HepG2 (cell line): ENCODE measurements around the gene TUBA4B. TPM values are rescaled to one million over a fixed set of nuclear protein-coding genes. Genes with fewer than 3 reads are reported as not detected.

Experiments used
- ATAC-seq: fragments of 200-7000 bp; cut with Tn5 transposase; 3 replicates; pipeline ENCODE4 v1.9.1; 2020; ENCODE audit warnings: mild to moderate bottlenecking, moderate library complexity
- BruUV-seq: library from RNA; stranded (reverse); fragments of 400-500 nt; replicated peaks from 2 replicates; lab custom pipeline; 2021; lab: Mats Ljungman, UMichigan
- CTCF ChIA-PET: fragments of 300-600 bp; formaldehyde crosslinking; extraction: SDS; loops from one replicate; lab custom pipeline; 2021; ENCODE audit warnings: low total read pairs, inconsistent platforms, low intra/inter-chr PET ratio; lab: Yijun Ruan, JAX
- POLR2A ChIA-PET: fragments of 350-600 bp; sonication (Branson Sonifier 250); formaldehyde crosslinking; loops from one replicate; lab custom pipeline; 2020; ENCODE audit warnings: antibody characterized with exemption, inconsistent platforms; lab: Yijun Ruan, JAX
- DNase-seq: peaks from one replicate; pipeline ENCODE4 v3.0.0-alpha.2; 2015; ENCODE audit warnings: low spot score
- FAIRE-seq: peaks from 3 replicates; lab custom pipeline; 2011; peaks lifted over from hg19 to GRCh38; lab: Jason Lieb, UNC
- H2AFZ ChIP-seq: one replicate; pipeline ENCODE4 v1.6.1; 2011; ENCODE audit warnings: low read length, inconsistent platforms
- H3K27ac ChIP-seq: fragments of 300-600 bp; 3 replicates; pipeline ENCODE4 v1.8.0; 2011; ENCODE audit warnings: mixed run types, mild to moderate bottlenecking, mixed read lengths, low read length, inconsistent platforms; ENCODE audit not compliant: insufficient read depth; ENCODE audit errors: extremely low read length
- H3K27me3 ChIP-seq, 2 experiments: fragments of 200-600 bp in 1 of 2; 2 replicates in 1 of 2; 3 replicates in 1 of 2; pipeline versions ENCODE4 v1.6.0 to v1.8.0; 2011; ENCODE audit warnings: low read length in 2 of 2, mild to moderate bottlenecking in 2 of 2, moderate library complexity in 2 of 2, inconsistent platforms in 1 of 2; ENCODE audit not compliant: insufficient read depth in 2 of 2, control insufficient read depth in 1 of 2
- H3K36me3 ChIP-seq, 2 experiments: fragments of 200-600 bp in 1 of 2; replicated peaks in 1 of 2; 2 replicates in 1 of 2; 3 replicates in 1 of 2; pipeline versions ENCODE4 v1.5.1 to v1.8.0; 2011; ENCODE audit warnings: low read length in 2 of 2, inconsistent platforms in 1 of 2; ENCODE audit not compliant: insufficient read depth in 2 of 2, control insufficient read depth in 1 of 2
- H3K4me1 ChIP-seq: 2 replicates; pipeline ENCODE4 v1.5.1; 2012; ENCODE audit warnings: low read length, inconsistent platforms; ENCODE audit not compliant: insufficient read depth
- H3K4me2 ChIP-seq: 2 replicates; pipeline ENCODE4 v1.6.0; 2011; ENCODE audit warnings: low read depth, low read length, inconsistent platforms
- H3K4me3 ChIP-seq, 3 experiments: fragments of 200-600 bp in 1 of 3; sonication (generic), shearing (Covaris generic) in 1 of 3; replicated peaks in 1 of 3; 2 replicates each; pipeline ENCODE4 v1.5.1; 2011 to 2016; ENCODE audit warnings: low read length in 3 of 3, inconsistent platforms in 2 of 3, low read depth in 2 of 3, mild to moderate bottlenecking in 2 of 3, control low read depth in 1 of 3, mixed read lengths in 1 of 3; ENCODE audit not compliant: insufficient read depth in 1 of 3
- H3K79me2 ChIP-seq: one replicate; pipeline ENCODE4 v1.6.1; 2011; ENCODE audit warnings: low read length, inconsistent platforms; ENCODE audit not compliant: insufficient read depth
- H3K9ac ChIP-seq: 2 replicates; pipeline ENCODE4 v1.6.0; 2011; ENCODE audit warnings: mild to moderate bottlenecking, low read depth, low read length, inconsistent platforms; ENCODE audit not compliant: insufficient read depth
- H3K9me3 ChIP-seq: 2 replicates; pipeline ENCODE4 v1.5.1; 2012; ENCODE audit warnings: mild to moderate bottlenecking, low read length
- H4K20me1 ChIP-seq: 2 replicates; pipeline ENCODE4 v1.6.0; 2011; ENCODE audit warnings: inconsistent platforms, mild to moderate bottlenecking, low read length, moderate library complexity; ENCODE audit not compliant: insufficient read depth
- HIVEP1 ChIP-seq: sonication (generic); formaldehyde crosslinking; IDR thresholded peaks from 2 replicates; pipeline ENCODE4 v1.4.0; 2020; ENCODE audit warnings: mild to moderate bottlenecking, missing genetic modification reagents
- RARG ChIP-seq: sonication (generic); formaldehyde crosslinking; IDR thresholded peaks from 2 replicates; pipeline ENCODE4 v1.4.0; 2020; ENCODE audit warnings: low read depth, mild to moderate bottlenecking, missing genetic modification reagents
- U2AF2 ChIP-seq: fragments of 200-400 bp; formaldehyde crosslinking; IDR thresholded peaks from 2 replicates; pipeline ENCODE4 v1.6.1; 2017; ENCODE audit warnings: low read depth, mild to moderate bottlenecking, low read length
- ZNF550 ChIP-seq: sonication (generic); formaldehyde crosslinking; IDR thresholded peaks from 2 replicates; pipeline ENCODE4 v1.4.0; 2020; ENCODE audit warnings: mild to moderate bottlenecking, missing genetic modification reagents, borderline replicate concordance
- ZNF816 ChIP-seq: sonication (generic); formaldehyde crosslinking; IDR thresholded peaks from 2 replicates; pipeline ENCODE4 v1.8.0; 2022; ENCODE audit warnings: missing genetic modification reagents, mild to moderate bottlenecking, borderline replicate concordance
- ZNF883 ChIP-seq: sonication (generic); formaldehyde crosslinking; IDR thresholded peaks from 2 replicates; pipeline ENCODE4 v1.5.1; 2020; ENCODE audit warnings: mild to moderate bottlenecking, missing genetic modification reagents; ENCODE audit errors: not compliant biosample characterization
- ZSCAN22 ChIP-seq: sonication (generic); formaldehyde crosslinking; IDR thresholded peaks from 2 replicates; pipeline ENCODE4 v1.4.0; 2020; ENCODE audit warnings: mild to moderate bottlenecking, missing genetic modification reagents
- WGBS: methylation state at CpG from one replicate; pipeline ENCODE4 v1.1.6; 2017; ENCODE audit warnings: low lambda C conversion rate; 5-methylcytosine and 5-hydroxymethylcytosine counted together
- in situ Hi-C: cut with HindIII; loops from 2 replicates; pipeline ENCODE4 v1.10.0; 2017; ENCODE audit warnings: low pct_unique_long_range_greater_than_20kb; ENCODE audit not compliant: extremely low pct_ligation_motif_present
- intact Hi-C: fragments of 100-400 bp; cut with micrococcal nuclease; formaldehyde crosslinking; loops from one replicate; pipeline ENCODE4 v1.10.0; 2022; ENCODE audit not compliant: unreplicated experiment
- polyA plus RNA-seq, 8 experiments: library from polyadenylated mRNA; depleted of rRNA in 3 of 8; stranded (reverse) in 7 of 8; unstranded in 1 of 8; fragments of >200 nt; fragmentation: Illumina TruSeq in 4 of 8; extraction: Trizol in 4 of 8; gene quantifications; 2 replicates each; pipeline versions ENCODE4 v1.2.1 to v1.2.3, GENCODE V29; 2011 to 2016; ENCODE audit warnings: low read depth in 4 of 8, missing spikeins in 1 of 8, mixed read lengths in 1 of 8; ENCODE audit not compliant: insufficient read depth in 1 of 8
- total RNA-seq, 5 experiments: library from RNA; depleted of rRNA; stranded (reverse); fragments of >200 nt; fragmentation: Illumina TruSeq; extraction: Trizol; gene quantifications; 2 replicates each; pipeline ENCODE4 v1.2.3, GENCODE V29; 2016; ENCODE audit warnings: low read depth in 1 of 5
- TF ChIP-seq, protein P1 (sequence below): sonication (generic); formaldehyde crosslinking; IDR thresholded peaks from 2 replicates; pipeline ENCODE4 v1.8.1; 2022; ENCODE audit warnings: low read depth, mild to moderate bottlenecking, missing genetic modification reagents
- TF ChIP-seq, protein P2 (sequence below): sonication (generic); formaldehyde crosslinking; IDR thresholded peaks from 2 replicates; pipeline ENCODE4 v1.5.1; 2020; ENCODE audit warnings: mild to moderate bottlenecking, missing genetic modification reagents, borderline replicate concordance

TUBA4B gene
- total and polyA plus RNA-seq, 2 of the 13 experiments (the other 11 are each of a cell fraction or from before 2014, with no cell fraction given), result 0.18 to 0.22 TPM

DNA sequence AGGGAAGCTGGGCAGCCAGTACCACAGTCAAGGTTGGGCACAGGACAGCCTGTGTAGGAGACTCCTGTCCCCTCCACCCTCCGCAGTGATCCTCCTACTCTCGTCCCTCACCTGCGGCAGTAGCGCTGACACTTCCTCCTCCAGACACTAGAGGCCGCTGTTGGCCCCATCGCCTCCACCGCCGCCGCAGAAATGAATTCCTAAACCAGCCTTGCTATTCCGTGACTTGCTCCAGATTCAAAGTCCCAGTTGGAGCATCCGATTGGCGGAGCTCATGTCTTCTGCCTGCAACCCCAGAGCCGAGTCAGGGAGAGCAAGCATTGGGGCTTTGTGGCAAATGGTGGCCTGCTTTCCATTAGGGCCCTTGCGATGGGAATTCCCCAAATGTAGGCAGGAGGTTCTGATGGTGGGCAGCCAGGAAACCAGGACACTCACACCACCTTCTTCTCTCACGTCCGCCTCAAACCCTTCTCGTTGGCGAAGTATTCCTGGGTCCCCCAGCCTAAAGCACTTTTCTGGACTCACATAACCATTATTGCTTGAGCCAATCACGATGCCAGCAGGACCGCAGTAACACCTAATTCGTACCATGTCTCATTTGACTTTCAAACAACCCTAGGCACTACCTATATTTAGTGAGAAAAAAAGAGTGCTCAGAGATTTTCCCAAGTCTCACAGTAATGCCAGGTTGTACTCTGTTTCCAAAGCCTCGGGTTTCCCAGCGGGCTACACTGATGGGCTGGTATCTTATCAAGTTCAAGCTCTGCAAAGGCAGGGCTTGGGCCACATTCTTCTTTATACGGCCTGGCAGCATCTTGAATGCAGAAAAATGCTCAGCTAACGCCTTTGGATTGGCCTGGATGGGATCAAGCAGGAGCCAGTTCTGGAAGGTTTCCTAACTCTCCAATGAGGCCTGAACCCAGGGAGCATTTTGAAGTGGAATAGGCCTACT is 24.9 kb downstream of the TUBA4B start (continued):
- TF ChIP-seq ZSCAN22 (CRISPR knock-in tag) (0 out of 2 replicates have a peak, but pooled peaks have one; percentile 33), HIVEP1 (CRISPR knock-in tag) (peak; percentile 75)
- TF ChIP-seq, protein P1, sequence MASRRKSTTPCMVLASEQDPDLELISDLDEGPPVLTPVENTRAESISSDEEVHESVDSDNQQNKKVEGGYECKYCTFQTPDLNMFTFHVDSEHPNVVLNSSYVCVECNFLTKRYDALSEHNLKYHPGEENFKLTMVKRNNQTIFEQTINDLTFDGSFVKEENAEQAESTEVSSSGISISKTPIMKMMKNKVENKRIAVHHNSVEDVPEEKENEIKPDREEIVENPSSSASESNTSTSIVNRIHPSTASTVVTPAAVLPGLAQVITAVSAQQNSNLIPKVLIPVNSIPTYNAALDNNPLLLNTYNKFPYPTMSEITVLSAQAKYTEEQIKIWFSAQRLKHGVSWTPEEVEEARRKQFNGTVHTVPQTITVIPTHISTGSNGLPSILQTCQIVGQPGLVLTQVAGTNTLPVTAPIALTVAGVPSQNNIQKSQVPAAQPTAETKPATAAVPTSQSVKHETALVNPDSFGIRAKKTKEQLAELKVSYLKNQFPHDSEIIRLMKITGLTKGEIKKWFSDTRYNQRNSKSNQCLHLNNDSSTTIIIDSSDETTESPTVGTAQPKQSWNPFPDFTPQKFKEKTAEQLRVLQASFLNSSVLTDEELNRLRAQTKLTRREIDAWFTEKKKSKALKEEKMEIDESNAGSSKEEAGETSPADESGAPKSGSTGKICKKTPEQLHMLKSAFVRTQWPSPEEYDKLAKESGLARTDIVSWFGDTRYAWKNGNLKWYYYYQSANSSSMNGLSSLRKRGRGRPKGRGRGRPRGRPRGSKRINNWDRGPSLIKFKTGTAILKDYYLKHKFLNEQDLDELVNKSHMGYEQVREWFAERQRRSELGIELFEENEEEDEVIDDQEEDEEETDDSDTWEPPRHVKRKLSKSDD, result 0 out of 2 replicates have a peak, but pooled peaks have one; percentile 15
- TF ChIP-seq, all 625 proteins: peak for 150

DNA sequence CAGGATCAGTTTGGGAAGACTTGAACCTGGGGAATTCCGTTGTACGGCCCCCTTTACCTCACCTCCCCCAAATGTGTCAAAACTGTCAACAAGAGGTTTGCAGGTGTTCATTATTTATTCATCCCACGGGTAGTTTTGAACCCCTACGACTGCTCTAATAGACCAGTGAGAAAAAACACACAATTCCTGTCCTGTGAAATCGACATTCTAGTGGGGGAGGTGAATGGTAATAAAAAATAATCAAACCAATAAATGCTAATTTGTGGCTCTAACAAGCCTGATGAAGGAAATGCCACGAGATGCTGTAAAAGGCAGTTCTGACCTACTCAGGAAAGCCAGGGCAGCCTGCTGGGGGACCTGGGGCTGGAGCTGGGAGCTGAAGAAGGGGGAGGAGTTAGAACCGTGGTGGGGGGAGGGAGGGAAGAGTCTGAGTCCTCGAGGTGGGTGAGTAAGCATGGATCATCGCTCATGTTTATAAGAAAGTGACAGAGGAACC is 25.7 kb downstream of the TUBA4B start:
- in situ Hi-C loops, result no loop called here
- no peak for FAIRE-seq
- peak overlapping the region; percentile 66 for H2AFZ ChIP-seq
- TF ChIP-seq ZNF883 (CRISPR knock-in tag), result peak; percentile 18
- TF ChIP-seq U2AF2, result no peak
- TF ChIP-seq ZNF816, result 0 out of 2 replicates have a peak, but pooled peaks have one; percentile 17
- no peak for TF ChIP-seq ZNF550
- TF ChIP-seq, protein P2, sequence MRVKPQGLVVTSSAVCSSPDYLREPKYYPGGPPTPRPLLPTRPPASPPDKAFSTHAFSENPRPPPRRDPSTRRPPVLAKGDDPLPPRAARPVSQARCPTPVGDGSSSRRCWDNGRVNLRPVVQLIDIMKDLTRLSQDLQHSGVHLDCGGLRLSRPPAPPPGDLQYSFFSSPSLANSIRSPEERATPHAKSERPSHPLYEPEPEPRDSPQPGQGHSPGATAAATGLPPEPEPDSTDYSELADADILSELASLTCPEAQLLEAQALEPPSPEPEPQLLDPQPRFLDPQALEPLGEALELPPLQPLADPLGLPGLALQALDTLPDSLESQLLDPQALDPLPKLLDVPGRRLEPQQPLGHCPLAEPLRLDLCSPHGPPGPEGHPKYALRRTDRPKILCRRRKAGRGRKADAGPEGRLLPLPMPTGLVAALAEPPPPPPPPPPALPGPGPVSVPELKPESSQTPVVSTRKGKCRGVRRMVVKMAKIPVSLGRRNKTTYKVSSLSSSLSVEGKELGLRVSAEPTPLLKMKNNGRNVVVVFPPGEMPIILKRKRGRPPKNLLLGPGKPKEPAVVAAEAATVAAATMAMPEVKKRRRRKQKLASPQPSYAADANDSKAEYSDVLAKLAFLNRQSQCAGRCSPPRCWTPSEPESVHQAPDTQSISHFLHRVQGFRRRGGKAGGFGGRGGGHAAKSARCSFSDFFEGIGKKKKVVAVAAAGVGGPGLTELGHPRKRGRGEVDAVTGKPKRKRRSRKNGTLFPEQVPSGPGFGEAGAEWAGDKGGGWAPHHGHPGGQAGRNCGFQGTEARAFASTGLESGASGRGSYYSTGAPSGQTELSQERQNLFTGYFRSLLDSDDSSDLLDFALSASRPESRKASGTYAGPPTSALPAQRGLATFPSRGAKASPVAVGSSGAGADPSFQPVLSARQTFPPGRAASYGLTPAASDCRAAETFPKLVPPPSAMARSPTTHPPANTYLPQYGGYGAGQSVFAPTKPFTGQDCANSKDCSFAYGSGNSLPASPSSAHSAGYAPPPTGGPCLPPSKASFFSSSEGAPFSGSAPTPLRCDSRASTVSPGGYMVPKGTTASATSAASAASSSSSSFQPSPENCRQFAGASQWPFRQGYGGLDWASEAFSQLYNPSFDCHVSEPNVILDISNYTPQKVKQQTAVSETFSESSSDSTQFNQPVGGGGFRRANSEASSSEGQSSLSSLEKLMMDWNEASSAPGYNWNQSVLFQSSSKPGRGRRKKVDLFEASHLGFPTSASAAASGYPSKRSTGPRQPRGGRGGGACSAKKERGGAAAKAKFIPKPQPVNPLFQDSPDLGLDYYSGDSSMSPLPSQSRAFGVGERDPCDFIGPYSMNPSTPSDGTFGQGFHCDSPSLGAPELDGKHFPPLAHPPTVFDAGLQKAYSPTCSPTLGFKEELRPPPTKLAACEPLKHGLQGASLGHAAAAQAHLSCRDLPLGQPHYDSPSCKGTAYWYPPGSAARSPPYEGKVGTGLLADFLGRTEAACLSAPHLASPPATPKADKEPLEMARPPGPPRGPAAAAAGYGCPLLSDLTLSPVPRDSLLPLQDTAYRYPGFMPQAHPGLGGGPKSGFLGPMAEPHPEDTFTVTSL (CRISPR knock-in tag), result no peak
- 0 out of 2 replicates have a peak, but pooled peaks have one; percentile 25 for TF ChIP-seq RARG (CRISPR knock-in tag)

More for the DNA sequence above, 25.7 kb downstream of the TUBA4B start:
- TSS peak; percentile 84 for BruUV-seq
- WGBS, result 4% methylated on average over 9 of the region's 9 CpGs
- Histone ChIP-seq H3K27ac (peak overlapping the region; percentile 62), H3K27me3 (peaks cover 0 to 7% of the 10 kb centered on the region in 2 experiments; a peak in 1 of 5 replicates), H3K4me2 (peak overlapping the region; percentile 96), H3K4me1 (peaks cover 39% of the 10 kb centered on the region), H3K9ac (peak overlapping the region; percentile 80), H3K79me2 (no peaks in the 10 kb centered on the region), H4K20me1 (no peaks in the 10 kb centered on the region), H3K36me3 (peaks cover 2 to 10% of the 10 kb centered on the region in 2 experiments; a peak in 4 of 5 replicates), H3K4me3 (peak overlapping the region; percentile 59 to 77 (median 73)), H3K9me3 (no peaks in the 10 kb centered on the region)
- POLR2A ChIA-PET, result interaction anchor here (0.7 to 3.3 kb wide), 22 partner anchors 9 to 277 kb away, joined by 3 to 70 read pairs (median 10); partner anchors contain the start of genes ABCB6, ANKZF1, ATG9A and CNPPD1
- ATAC-seq, result peak; percentile 45
- no peak for DNase-seq
- intact Hi-C loops, result loop anchor here (1.0 kb wide), 3 partner anchors 16 to 118 kb away; partner anchors contain the start of gene NHEJ1
- CTCF ChIA-PET, result interaction anchor here (0.9 to 5.4 kb wide), 4 partner anchors 16 to 119 kb away, joined by 3 to 88 read pairs (median 16); partner anchors contain the start of gene NHEJ1
